SIG-M5 (cell line): ENCODE data around the gene DDX41.
A peak's percentile ranks its signal among the peaks of the same experiment; 100 is the strongest.

Experiments
- DNase-seq: peaks from one replicate; lab custom pipeline; 2025; lab: John Stamatoyannopoulos, UW

DDX41 gene

DNA sequence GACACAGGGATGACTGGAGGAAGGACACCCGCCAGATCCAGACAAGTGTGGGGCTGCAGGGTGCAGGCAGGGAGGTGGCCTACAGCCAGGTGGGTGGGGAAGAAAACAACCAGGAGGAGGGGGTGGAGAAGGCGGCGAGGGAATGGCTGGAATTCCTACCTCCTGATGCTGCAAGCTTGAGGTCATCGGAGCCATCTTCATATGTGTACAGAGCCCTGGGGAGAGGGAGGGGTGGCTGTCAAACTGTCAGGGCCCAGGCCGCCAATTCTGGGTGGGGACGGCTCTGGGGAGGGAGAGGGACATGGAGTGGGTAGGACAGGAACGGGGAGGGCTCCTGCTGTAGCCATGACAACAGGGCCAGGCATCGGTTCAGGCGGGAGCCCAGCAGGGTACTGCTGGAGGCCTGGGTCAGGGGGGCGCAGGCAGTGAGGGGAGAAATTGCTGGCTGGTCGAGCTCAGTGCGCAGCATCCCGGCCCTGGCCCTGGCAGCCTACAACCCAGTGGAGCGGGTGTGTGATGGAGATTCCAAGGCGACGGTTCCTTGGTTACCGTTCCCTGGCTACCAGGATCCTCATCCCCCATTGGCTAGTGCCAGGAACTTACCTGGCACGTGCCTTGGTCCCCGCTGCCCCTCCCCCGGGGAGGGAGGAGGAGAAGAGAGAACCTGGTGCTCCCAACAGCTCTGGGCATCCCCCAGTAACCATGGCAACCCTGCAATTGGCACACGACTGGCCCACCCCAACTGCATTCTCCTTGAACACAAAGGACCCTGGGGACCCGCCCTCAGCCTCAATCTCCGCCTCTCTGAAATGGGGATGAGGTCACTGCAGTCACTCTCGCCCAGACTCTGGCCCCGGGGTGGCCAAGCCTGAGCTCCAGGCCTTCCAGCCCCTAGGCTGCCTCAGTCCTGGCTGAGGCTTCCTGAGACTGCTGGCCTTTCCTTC lies 47.8 kb downstream of the DDX41 start:
- no peak for DNase-seq

DNA sequence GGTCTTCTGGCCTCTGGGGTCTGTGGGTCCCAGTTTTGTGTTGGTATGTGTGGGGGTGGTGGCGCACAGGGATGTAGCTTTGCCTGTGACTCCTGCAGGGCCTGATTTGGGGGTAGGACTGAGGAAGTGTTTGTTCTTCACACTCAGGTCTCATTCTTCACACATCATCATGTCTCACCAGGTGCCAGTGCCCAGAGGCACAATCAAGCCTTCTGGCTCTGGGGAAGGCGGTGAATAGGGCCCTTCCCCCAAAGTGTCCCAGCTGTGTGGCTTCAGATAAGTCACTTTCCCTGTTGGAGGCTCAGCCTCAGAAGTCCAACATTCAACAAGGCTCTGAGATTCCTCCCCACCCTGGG lies 48.5 kb downstream of the DDX41 start:
- no peak for DNase-seq

DNA sequence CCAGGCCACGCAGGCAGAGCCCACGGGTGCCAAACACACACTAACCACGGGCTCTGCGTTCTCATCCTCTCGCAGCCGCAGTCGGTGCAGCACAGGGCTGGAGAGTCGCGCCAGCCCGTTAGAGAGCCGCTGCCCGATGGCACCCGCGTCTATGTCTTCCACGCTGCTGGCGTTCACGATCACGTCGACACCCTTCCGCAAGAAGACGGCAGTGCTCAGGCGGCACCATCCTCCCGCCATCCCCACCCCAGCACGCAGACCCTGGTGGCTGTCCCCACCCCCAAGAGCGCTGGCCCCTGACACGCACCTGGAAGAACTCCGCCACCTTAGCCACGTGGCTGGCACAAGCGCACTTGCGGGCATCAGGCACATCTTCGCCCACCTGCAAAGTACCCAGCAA lies 49.3 kb downstream of the DDX41 start:
- no peak for DNase-seq

DNA sequence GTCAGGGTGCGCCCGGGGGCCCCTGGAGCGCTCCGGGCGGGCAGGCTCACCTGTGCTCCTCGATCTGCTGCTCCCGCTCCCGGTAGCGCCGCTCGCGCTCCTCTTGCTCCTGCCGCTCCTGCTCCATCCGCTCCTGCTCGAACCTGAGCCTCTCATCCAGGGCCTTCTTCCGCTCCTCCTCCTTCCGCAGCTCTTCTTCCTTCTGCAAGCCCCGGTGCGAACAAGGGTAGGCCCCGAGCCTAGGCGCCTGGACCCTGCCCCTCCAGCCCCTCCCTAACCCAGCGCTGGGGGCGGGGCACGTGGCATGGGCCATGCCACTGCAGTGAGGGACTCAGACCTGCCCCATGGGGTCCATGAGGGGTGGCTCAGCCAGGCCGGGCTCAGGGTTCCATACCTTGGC lies 49.9 kb downstream of the DDX41 start:
- DNase-seq = no peak

DNA sequence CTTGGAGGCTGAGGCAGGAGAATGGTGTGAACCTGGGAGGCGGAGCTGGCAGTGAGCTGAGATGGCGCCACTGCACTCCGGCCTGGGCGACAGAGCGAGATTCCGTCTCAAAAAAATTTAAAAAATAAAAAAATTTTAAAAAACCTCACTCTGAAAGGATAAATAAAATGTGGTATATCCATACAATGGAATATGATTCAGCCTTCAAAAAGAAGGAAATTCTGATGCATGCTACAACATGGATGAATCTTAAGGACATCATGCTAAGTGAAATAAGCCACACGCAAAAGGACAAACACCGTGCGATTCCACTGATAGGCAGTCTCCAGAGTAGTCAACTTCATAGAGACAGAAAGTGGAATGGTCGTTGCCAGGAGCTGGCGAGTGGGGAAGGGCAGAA lies 51.7 kb downstream of the DDX41 start:
- DNase-seq = no peak

DNA sequence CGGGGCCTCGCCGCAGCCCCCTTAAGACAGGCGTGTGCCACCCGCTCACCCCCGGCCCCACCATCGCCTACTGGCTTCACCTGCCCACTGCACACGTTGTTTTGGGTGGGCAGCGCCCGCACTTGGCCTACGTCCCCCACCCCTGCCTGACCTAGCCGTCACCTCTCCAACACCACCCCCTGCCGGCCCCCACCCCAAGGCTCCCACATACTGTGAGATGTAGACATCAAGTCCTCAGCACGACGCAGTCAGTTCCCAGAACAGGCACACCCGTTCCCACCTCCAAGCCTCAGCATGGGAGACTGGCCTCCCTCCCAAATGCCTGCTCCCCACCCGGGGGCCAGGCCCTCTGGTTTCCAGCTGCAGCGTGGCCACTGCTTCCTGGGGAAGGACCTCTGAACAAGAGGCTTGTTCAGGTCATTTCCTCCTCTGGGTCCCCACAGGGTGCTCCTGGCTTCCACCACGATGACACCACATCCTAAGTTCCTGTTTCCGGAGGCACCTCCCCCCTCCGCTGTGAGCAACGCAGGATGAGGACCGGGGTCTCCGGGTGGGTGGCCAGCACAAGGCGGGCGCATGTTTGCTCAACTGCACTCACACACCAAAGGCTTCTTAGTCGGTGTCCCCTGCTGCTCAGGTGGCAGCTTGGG lies 54.6 kb downstream of the DDX41 start:
- DNase-seq = peak; percentile 54
